MM.1S (cell line): ENCODE measurements around the gene JCAD.

Experiments
- DNase-seq: peaks from one replicate; pipeline ENCODE4 v3.0.0-alpha.2; 2015
- H2AFZ ChIP-seq: fragments of 300-600 bp; sonication (generic); 2 replicates; pipeline ENCODE4 v1.6.0; 2016; ENCODE audit warnings: antibody characterized with exemption, low read length
- H3F3A ChIP-seq: fragments of 300-600 bp; sonication (generic); 2 replicates; pipeline ENCODE4 v1.6.1; 2016; ENCODE audit warnings: mild to moderate bottlenecking, antibody characterized with exemption, low read length, moderate library complexity, mixed read lengths; ENCODE audit not compliant: insufficient read depth
- H3K27ac ChIP-seq: fragments of 300-600 bp; sonication (generic); 2 replicates; pipeline ENCODE4 v1.5.1; 2016; ENCODE audit warnings: mild to moderate bottlenecking, low read length
- H3K27me3 ChIP-seq: fragments of 300-600 bp; sonication (generic); replicated peaks from 2 replicates; pipeline ENCODE4 v1.6.0; 2016; ENCODE audit warnings: low read length; ENCODE audit not compliant: insufficient read depth
- H3K36me3 ChIP-seq: fragments of 300-600 bp; sonication (generic); replicated peaks from 2 replicates; pipeline ENCODE4 v1.6.1; 2016; ENCODE audit warnings: mild to moderate bottlenecking, low read length, mixed read lengths; ENCODE audit not compliant: insufficient read depth
- H3K4me1 ChIP-seq: fragments of 300-600 bp; sonication (generic); 2 replicates; pipeline ENCODE4 v1.6.1; 2016; ENCODE audit warnings: low read length, mixed read lengths
- H3K4me2 ChIP-seq: fragments of 300-600 bp; sonication (generic); 2 replicates; pipeline ENCODE4 v1.6.0; 2016; ENCODE audit warnings: low read depth, low read length
- H3K4me3 ChIP-seq: fragments of 300-600 bp; sonication (generic); 2 replicates; pipeline ENCODE4 v1.5.1; 2016; ENCODE audit warnings: low read length, mixed read lengths
- H3K79me2 ChIP-seq: fragments of 300-600 bp; sonication (generic); 2 replicates; pipeline ENCODE4 v1.6.1; 2016; ENCODE audit warnings: mixed run types, low read length, mixed read lengths
- H3K9ac ChIP-seq: fragments of 300-600 bp; sonication (generic); 2 replicates; pipeline ENCODE4 v1.6.1; 2016; ENCODE audit warnings: low read length, mixed read lengths
- H3K9me2 ChIP-seq: fragments of 300-600 bp; sonication (generic); replicated peaks from 2 replicates; pipeline ENCODE4 v1.6.1; 2016; ENCODE audit warnings: mild to moderate bottlenecking, low read length, mixed read lengths; ENCODE audit not compliant: insufficient read depth
- H3K9me3 ChIP-seq: fragments of 300-600 bp; sonication (generic); replicated peaks from 2 replicates; pipeline ENCODE4 v1.6.1; 2016; ENCODE audit warnings: mild to moderate bottlenecking, low read length, mixed read lengths; ENCODE audit not compliant: insufficient read depth
- H4K20me1 ChIP-seq: fragments of 300-600 bp; sonication (generic); 2 replicates; pipeline ENCODE4 v1.6.1; 2016; ENCODE audit warnings: mild to moderate bottlenecking, low read length, moderate library complexity, mixed read lengths; ENCODE audit not compliant: insufficient read depth
- CTCF ChIP-seq: fragments of 300-600 bp; sonication (generic); IDR thresholded peaks from 2 replicates; pipeline ENCODE4 v1.5.1; 2016; ENCODE audit warnings: antibody characterized with exemption, low read length, mixed read lengths
- EZH2 ChIP-seq: fragments of 300-600 bp; sonication (generic); optimal IDR thresholded peaks from 2 replicates; pipeline ENCODE3; 2017; ENCODE audit warnings: low read depth, mild to moderate bottlenecking, antibody characterized with exemption, low read length, mixed read lengths
- EZH2phosphoT487 ChIP-seq: fragments of 300-600 bp; sonication (generic); IDR thresholded peaks from 2 replicates; pipeline ENCODE4 v1.6.1; 2018; ENCODE audit warnings: antibody characterized with exemption, low read length

Gene JCAD

GRCh38 chr10:30068492-30069223 is 9.3 kb upstream of the JCAD start:
- H3K4me2 ChIP-seq: no peak overlapping the region
- H3K4me3 ChIP-seq: no peak overlapping the region
- H3K36me3 ChIP-seq: no peaks in the 10 kb centered on the region
- H3K9ac ChIP-seq: no peak overlapping the region
- no peaks in the 10 kb centered on the region for H4K20me1 ChIP-seq
- H3K9me3 ChIP-seq: no peaks in the 10 kb centered on the region
- no peak overlapping the region for H3K27ac ChIP-seq
- H3K9me2 ChIP-seq: no peaks in the 10 kb centered on the region
- no peak overlapping the region for H2AFZ ChIP-seq
- no peaks in the 10 kb centered on the region for H3K27me3 ChIP-seq
- TF ChIP-seq EZH2 (no peak), EZH2phosphoT487 (no peak), CTCF (no peak)
- DNase-seq: no peak
- H3K4me1 ChIP-seq: no peaks in the 10 kb centered on the region
- no peaks in the 10 kb centered on the region for H3F3A ChIP-seq
- no peaks in the 10 kb centered on the region for H3K79me2 ChIP-seq

- no peak overlapping the region for H3K4me2 ChIP-seq
- no peak overlapping the region for H3K9ac ChIP-seq
- no peaks in the 10 kb centered on the region for H3K9me3 ChIP-seq
- H4K20me1 ChIP-seq: no peaks in the 10 kb centered on the region
- no peaks in the 10 kb centered on the region for H3F3A ChIP-seq
- no peaks in the 10 kb centered on the region for H3K27me3 ChIP-seq
- no peak overlapping the region for H3K4me3 ChIP-seq
- H3K79me2 ChIP-seq: no peaks in the 10 kb centered on the region
- H3K9me2 ChIP-seq: no peaks in the 10 kb centered on the region
- no peak overlapping the region for H3K27ac ChIP-seq
- no peaks in the 10 kb centered on the region for H3K36me3 ChIP-seq
- no peak for TF ChIP-seq EZH2
- TF ChIP-seq CTCF: no peak
- TF ChIP-seq EZH2phosphoT487: no peak
- H2AFZ ChIP-seq: no peak overlapping the region
- H3K4me1 ChIP-seq: peaks cover 4% of the 10 kb centered on the region; the same call in 1 of the 2 replicates
- no peak for DNase-seq
Measured at GRCh38 chr10:30063099-30063498, 3.7 kb upstream of the JCAD start.

DNA sequence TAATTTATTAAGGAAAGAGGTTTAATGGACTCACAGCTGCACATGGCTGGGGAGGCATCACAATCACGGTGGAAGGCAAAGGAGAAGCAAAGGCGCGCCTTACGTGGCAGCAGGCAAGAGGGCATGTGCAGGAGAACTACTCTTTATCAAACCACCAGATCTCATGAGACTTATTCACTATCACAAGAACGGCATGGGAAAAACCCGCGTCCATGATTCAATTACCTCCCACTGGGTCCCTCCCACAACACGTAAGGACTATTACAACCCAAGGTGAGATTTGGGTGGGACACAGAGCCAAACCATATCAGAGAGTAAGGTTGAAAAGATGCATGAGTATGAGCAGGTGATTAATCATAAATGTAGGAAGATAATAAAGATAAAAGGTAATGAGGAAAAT is 3.2 kb upstream of the JCAD start:
- Histone ChIP-seq H3K9me3 (no peaks in the 10 kb centered on the region), H3K4me1 (peaks cover 4% of the 10 kb centered on the region; the same call in 1 of the 2 replicates), H3F3A (no peaks in the 10 kb centered on the region), H3K9me2 (no peaks in the 10 kb centered on the region), H3K36me3 (no peaks in the 10 kb centered on the region), H4K20me1 (no peaks in the 10 kb centered on the region), H3K27me3 (no peaks in the 10 kb centered on the region), H3K4me3 (no peak overlapping the region), H3K9ac (no peak overlapping the region), H3K79me2 (no peaks in the 10 kb centered on the region), H3K4me2 (no peak overlapping the region), H3K27ac (no peak overlapping the region), H2AFZ (no peak overlapping the region)
- TF ChIP-seq CTCF: no peak
- TF ChIP-seq EZH2: no peak
- no peak for TF ChIP-seq EZH2phosphoT487
- no peak for DNase-seq
